ENCODE measurements around the gene HYAL3. TPM values are rescaled to one million over a fixed set of nuclear protein-coding genes. Genes with fewer than 3 reads are reported as not detected.
"Not testable (repeated sequence)": the region's sequence is repeated elsewhere in the genome, so short reads cannot be mapped to it uniquely, and the experiment has no call there.

HYAL3 gene
- total RNA-seq, 2 experiments from 2014 or later: 13.0 to 14.3 TPM

- ATAC-seq (no peak), DNase-seq (no peak)
- no peaks in the 10 kb centered on the region for H3K9me3 Mint-ChIP-seq (ENCODE audit: low read depth)
- peaks cover 3% of the 10 kb centered on the region for H3K4me1 Mint-ChIP-seq
- no peak overlapping the region for H3K27ac Mint-ChIP-seq
- H3K4me3 Mint-ChIP-seq: no peak overlapping the region
- no peaks in the 10 kb centered on the region for H3K36me3 Mint-ChIP-seq
- H3K27me3 Mint-ChIP-seq: peaks cover 30% of the 10 kb centered on the region
- CTCF ChIA-PET: interaction anchor here (1.0 to 7.4 kb wide), 4 partner anchors 25 to 72 kb away, joined by 4 to 58 read pairs (median 10); partner anchors contain the start of gene IFRD2
These were observed 32.4 kb downstream of the HYAL3 start for GRCh38 chr3:50266836-50267235.

- Mint-ChIP-seq H3K27me3 (peaks cover 30% of the 10 kb centered on the region), H3K36me3 (no peaks in the 10 kb centered on the region), H3K4me3 (no peak overlapping the region), H3K9me3 (ENCODE audit: low read depth) (no peaks in the 10 kb centered on the region), H3K4me1 (peaks cover 2% of the 10 kb centered on the region), H3K27ac (no peak overlapping the region)
- CTCF ChIA-PET: interaction anchor here (1.0 to 7.4 kb wide), 5 partner anchors 13 to 72 kb away, joined by 3 to 58 read pairs (median 5); partner anchors contain the start of genes IFRD2 and LSMEM2
- ATAC-seq (no peak), DNase-seq (no peak)
These were observed 33.2 kb downstream of the HYAL3 start for GRCh38 chr3:50266017-50266416.

GRCh38 chr3:50265571-50265970 lies 33.6 kb downstream of the HYAL3 start:
- Mint-ChIP-seq H3K36me3 (no peaks in the 10 kb centered on the region), H3K4me3 (no peak overlapping the region), H3K27me3 (peaks cover 30% of the 10 kb centered on the region), H3K4me1 (peaks cover 2% of the 10 kb centered on the region), H3K27ac (no peak overlapping the region), H3K9me3 (ENCODE audit: low read depth) (no peaks in the 10 kb centered on the region)
- CTCF ChIA-PET: interaction anchor here (0.7 to 7.4 kb wide), 3 partner anchors 13 to 71 kb away, joined by 3 to 58 read pairs (median 3); partner anchors contain the start of gene LSMEM2
- DNase-seq: no peak
- no peak for ATAC-seq

- DNase-seq: no peak
- Mint-ChIP-seq H3K4me1 (peaks cover 3% of the 10 kb centered on the region), H3K9me3 (ENCODE audit: low read depth) (no peaks in the 10 kb centered on the region), H3K36me3 (no peaks in the 10 kb centered on the region), H3K27ac (no peak overlapping the region), H3K27me3 (peaks cover 30% of the 10 kb centered on the region), H3K4me3 (no peak overlapping the region)
- CTCF ChIA-PET: interaction anchor here (0.7 to 2.4 kb wide), 4 partner anchors 10 to 39 kb away, joined by 3 to 14 read pairs (median 6); partner anchors contain the start of gene LSMEM2
- ATAC-seq: no peak
These were observed 34.2 kb downstream of the HYAL3 start for GRCh38 chr3:50264964-50265485.

- Mint-ChIP-seq H3K27me3 (peaks cover 30% of the 10 kb centered on the region), H3K4me3 (no peak overlapping the region), H3K4me1 (peaks cover 7% of the 10 kb centered on the region), H3K9me3 (ENCODE audit: low read depth) (no peaks in the 10 kb centered on the region), H3K36me3 (no peaks in the 10 kb centered on the region), H3K27ac (no peak overlapping the region)
- DNase-seq (no peak), ATAC-seq (no peak)
- CTCF ChIA-PET: interaction anchor here (0.7 to 2.4 kb wide), 8 partner anchors 10 to 72 kb away, joined by 3 to 14 read pairs (median 5); no protein-coding TSS in a partner anchor
These were observed 34.7 kb downstream of the HYAL3 start for GRCh38 chr3:50264383-50264963.

GRCh38 chr3:50263478-50264382 lies 35.5 kb downstream of the HYAL3 start:
- Mint-ChIP-seq H3K36me3 (peaks cover 2% of the 10 kb centered on the region), H3K27ac (no peak overlapping the region), H3K4me1 (peaks cover 7% of the 10 kb centered on the region), H3K9me3 (ENCODE audit: low read depth) (no peaks in the 10 kb centered on the region), H3K27me3 (peaks cover 28% of the 10 kb centered on the region), H3K4me3 (no peak overlapping the region)
- DNase-seq: no peak
- CTCF ChIA-PET: interaction anchor here (0.7 to 2.4 kb wide), 9 partner anchors 8 to 701 kb away, joined by 3 to 14 read pairs (median 4); no protein-coding TSS in a partner anchor
- no peak for ATAC-seq

GRCh38 chr3:50262778-50263177 lies 36.4 kb downstream of the HYAL3 start:
- peaks cover 7% of the 10 kb centered on the region for H3K4me1 Mint-ChIP-seq
- peaks cover 9% of the 10 kb centered on the region for H3K36me3 Mint-ChIP-seq
- no peaks in the 10 kb centered on the region for H3K9me3 Mint-ChIP-seq (ENCODE audit: low read depth)
- no peak overlapping the region for H3K27ac Mint-ChIP-seq
- ATAC-seq (no peak), DNase-seq (no peak)
- no peak overlapping the region for H3K4me3 Mint-ChIP-seq
- peaks cover 20% of the 10 kb centered on the region for H3K27me3 Mint-ChIP-seq
- CTCF ChIA-PET: interaction anchor here (0.7 to 2.4 kb wide), 8 partner anchors 9 to 700 kb away, joined by 3 to 14 read pairs (median 5); partner anchors contain the start of gene GNAI2

- H3K4me1 Mint-ChIP-seq; DNase-seq; H3K27ac Mint-ChIP-seq; H3K9me3 Mint-ChIP-seq (ENCODE audit: low read depth); H3K4me3 Mint-ChIP-seq; ATAC-seq: not testable (repeated sequence)
- CTCF ChIA-PET: interaction anchor here (1.3 to 4.3 kb wide), 3 partner anchors 9 to 27 kb away, joined by 3 to 33 read pairs (median 7); partner anchors contain the start of gene GNAI2
- Mint-ChIP-seq H3K36me3 (peaks cover 15% of the 10 kb centered on the region), H3K27me3 (peaks cover 15% of the 10 kb centered on the region)
These were observed 37.0 kb downstream of the HYAL3 start for GRCh38 chr3:50262200-50262599.

- CTCF ChIA-PET: interaction anchor here (0.9 to 4.3 kb wide), 9 partner anchors 10 to 75 kb away, joined by 3 to 63 read pairs (median 7); partner anchors contain the start of gene GNAI2
- H3K27ac Mint-ChIP-seq: no peak overlapping the region
- no peaks in the 10 kb centered on the region for H3K9me3 Mint-ChIP-seq (ENCODE audit: low read depth)
- peaks cover 7% of the 10 kb centered on the region for H3K4me1 Mint-ChIP-seq
- peaks cover 22% of the 10 kb centered on the region for H3K36me3 Mint-ChIP-seq
- H3K4me3 Mint-ChIP-seq: no peak overlapping the region
- H3K27me3 Mint-ChIP-seq: peaks cover 8% of the 10 kb centered on the region
- ATAC-seq (no peak), DNase-seq (no peak)
These were observed 37.7 kb downstream of the HYAL3 start for GRCh38 chr3:50261505-50261904.

GRCh38 chr3:50260942-50261441 lies 38.2 kb downstream of the HYAL3 start:
- Mint-ChIP-seq H3K27ac (no peak overlapping the region), H3K27me3 (peaks cover 4% of the 10 kb centered on the region), H3K36me3 (peaks cover 27% of the 10 kb centered on the region), H3K9me3 (ENCODE audit: low read depth) (no peaks in the 10 kb centered on the region), H3K4me3 (no peak overlapping the region), H3K4me1 (peaks cover 7% of the 10 kb centered on the region)
- ATAC-seq (no peak), DNase-seq (no peak)
- CTCF ChIA-PET: interaction anchor here (0.9 to 4.3 kb wide), 13 partner anchors 9 to 76 kb away, joined by 3 to 63 read pairs (median 7); no protein-coding TSS in a partner anchor

- peak overlapping the region; percentile 32 for H3K27ac Mint-ChIP-seq
- DNase-seq (peak; percentile 91), ATAC-seq (peak; percentile 97)
- no peaks in the 10 kb centered on the region for H3K27me3 Mint-ChIP-seq
- peaks cover 29% of the 10 kb centered on the region for H3K36me3 Mint-ChIP-seq
- no peaks in the 10 kb centered on the region for H3K9me3 Mint-ChIP-seq (ENCODE audit: low read depth)
- H3K4me1 Mint-ChIP-seq: peaks cover 7% of the 10 kb centered on the region
- CTCF ChIA-PET: interaction anchor here (0.6 to 6.6 kb wide), 28 partner anchors 9 to 325 kb away, joined by 3 to 72 read pairs (median 6); partner anchors contain the start of genes GNAI2, GNAT1, HYAL3 and NAA80
- H3K4me3 Mint-ChIP-seq: peak overlapping the region; percentile 47
These were observed 38.9 kb downstream of the HYAL3 start for GRCh38 chr3:50260027-50260941.
